Testis (tissue), 2 donors: Measurements from ENCODE around the gene UPK1A.

ENCODE experiments used
- POLR2A ChIP-seq: fragments of 450-650 bp; IDR thresholded peaks from one replicate; pipeline ENCODE4 v1.6.1; 2017; ENCODE audit warnings: antibody characterized with exemption, mild to moderate bottlenecking, moderate library complexity
- TF ChIP-seq, protein P1 (sequence below), 3 experiments: fragments of 450-650 bp in 2 of 3; fragments of 200-600 bp in 1 of 3; sonication (generic) in 1 of 3; IDR thresholded peaks; one replicate each; pipeline ENCODE4 v1.5.1; 2016 to 2019; ENCODE audit warnings: antibody characterized with exemption in 3 of 3, mild to moderate bottlenecking in 2 of 3, moderate library complexity in 1 of 3

GRCh38 chr19:35702223-35703012 lies 36.1 kb downstream of the UPK1A start:
- TF ChIP-seq, protein P1, sequence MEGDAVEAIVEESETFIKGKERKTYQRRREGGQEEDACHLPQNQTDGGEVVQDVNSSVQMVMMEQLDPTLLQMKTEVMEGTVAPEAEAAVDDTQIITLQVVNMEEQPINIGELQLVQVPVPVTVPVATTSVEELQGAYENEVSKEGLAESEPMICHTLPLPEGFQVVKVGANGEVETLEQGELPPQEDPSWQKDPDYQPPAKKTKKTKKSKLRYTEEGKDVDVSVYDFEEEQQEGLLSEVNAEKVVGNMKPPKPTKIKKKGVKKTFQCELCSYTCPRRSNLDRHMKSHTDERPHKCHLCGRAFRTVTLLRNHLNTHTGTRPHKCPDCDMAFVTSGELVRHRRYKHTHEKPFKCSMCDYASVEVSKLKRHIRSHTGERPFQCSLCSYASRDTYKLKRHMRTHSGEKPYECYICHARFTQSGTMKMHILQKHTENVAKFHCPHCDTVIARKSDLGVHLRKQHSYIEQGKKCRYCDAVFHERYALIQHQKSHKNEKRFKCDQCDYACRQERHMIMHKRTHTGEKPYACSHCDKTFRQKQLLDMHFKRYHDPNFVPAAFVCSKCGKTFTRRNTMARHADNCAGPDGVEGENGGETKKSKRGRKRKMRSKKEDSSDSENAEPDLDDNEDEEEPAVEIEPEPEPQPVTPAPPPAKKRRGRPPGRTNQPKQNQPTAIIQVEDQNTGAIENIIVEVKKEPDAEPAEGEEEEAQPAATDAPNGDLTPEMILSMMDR (IDR thresholded peaks at IDR 0.05): no peak
- TF ChIP-seq POLR2A: no peak
